ENCODE results near the gene CACNA2D4. TPM values are rescaled to one million over a fixed set of nuclear protein-coding genes. Genes with fewer than 3 reads are reported as not detected.

CACNA2D4 gene
- total RNA-seq, 1 experiment from 2014 or later: 1.7 TPM

DNA sequence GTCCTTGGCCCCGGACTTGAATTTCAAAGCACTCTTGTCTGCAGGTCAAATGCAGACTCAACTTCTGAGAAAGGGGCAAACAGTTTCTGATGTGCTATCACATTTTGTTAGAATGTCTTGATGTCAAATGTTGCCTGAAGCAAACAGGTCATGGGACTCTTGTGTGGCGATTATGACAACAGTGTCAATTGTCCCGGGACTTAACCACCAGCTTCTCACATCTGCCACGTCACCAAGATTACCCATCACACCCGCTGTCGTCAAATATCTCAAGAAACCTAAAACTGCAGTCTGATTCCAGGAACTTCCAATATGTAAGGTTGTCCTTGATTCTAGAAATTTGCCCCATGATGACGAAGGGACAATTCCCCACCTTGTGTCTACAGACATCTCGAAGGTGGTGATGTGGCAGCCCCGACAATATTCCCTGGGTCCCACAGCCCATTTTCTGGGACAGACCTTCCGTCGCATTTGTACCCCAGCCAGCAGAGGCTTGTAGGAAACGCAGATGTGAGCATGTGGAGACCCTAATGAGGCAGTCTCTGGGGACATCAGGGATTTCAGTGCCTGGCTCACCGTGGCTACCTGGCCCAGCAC, 76.8 kb downstream of the CACNA2D4 start:
- DNase-seq (ENCODE audit: low read depth, low spot score): no peak
- BruUV-seq (replicated peaks): no TSS peak
- no peak overlapping the region for H3K4me2 ChIP-seq (ENCODE audit: low read length)
- ChIA-PET RAD21 (ENCODE audit: low non-redundant PET in 1 of 2, low total read pairs in 2 of 2, uncharacterized antibody in 2 of 2, unreplicated experiment in 2 of 2) (no interaction called here), CTCF (no interaction called here), POLR2A (no interaction called here)
- TF ChIP-seq POLR2A (IDR thresholded peaks at IDR 0.05; ENCODE audit: borderline replicate concordance, extremely low read depth, insufficient read depth, insufficient read length) (no peak), CBX3 (IDR thresholded peaks at IDR 0.05; ENCODE audit: low read depth) (no peak), SRF (IDR thresholded peaks at IDR 0.05; ENCODE audit: low read depth) (no peak), ELF1 (IDR thresholded peaks at IDR 0.05; ENCODE audit: borderline replicate concordance, low read depth) (no peak), CEBPB (IDR thresholded peaks at IDR 0.05; ENCODE audit: low read depth) (no peak), ZNF274 (IDR thresholded peaks at IDR 0.05; ENCODE audit: low read depth, low read length) (no peak), RAD21 (IDR thresholded peaks at IDR 0.05; ENCODE audit: low read depth) (no peak), ZFX (IDR thresholded peaks at IDR 0.05) (no peak), SP1 (IDR thresholded peaks at IDR 0.05; ENCODE audit: low read depth) (no peak), JUND (IDR thresholded peaks at IDR 0.05) (no peak), TCF7L2 (IDR thresholded peaks at IDR 0.05; ENCODE audit: borderline replicate concordance, extremely low read depth, insufficient read depth, insufficient read length) (no peak)
- H3K27me3 ChIP-seq (ENCODE audit: insufficient read depth, low read length): no peaks in the 10 kb centered on the region
- H3K9ac ChIP-seq (ENCODE audit: low read length): no peak overlapping the region
- no peak overlapping the region for H3K27ac ChIP-seq (ENCODE audit: low read depth, low read length)
- H3K36me3 ChIP-seq (ENCODE audit: control insufficient read depth in 1 of 2, insufficient read depth in 2 of 2, low read length in 2 of 2): no peaks in the 10 kb centered on the region
- H3K79me2 ChIP-seq (ENCODE audit: insufficient read depth, low read length): no peaks in the 10 kb centered on the region
- no peaks in the 10 kb centered on the region for H3K9me3 ChIP-seq (ENCODE audit: control insufficient read depth in 1 of 2, insufficient read depth in 1 of 2, low read depth in 1 of 2, low read length in 2 of 2)
- no peak overlapping the region for H2AFZ ChIP-seq (ENCODE audit: low read depth, low read length, poor library complexity, severe bottlenecking)
- H3K4me3 ChIP-seq (replicated peaks in 1 of 2; ENCODE audit: low read depth in 1 of 2, low read length in 2 of 2): no peak overlapping the region
- no peaks in the 10 kb centered on the region for H4K20me1 ChIP-seq (ENCODE audit: insufficient read depth)
- no peak for ATAC-seq
- intact Hi-C loops (cut with micrococcal nuclease): no loop called here
- H3K4me1 ChIP-seq (ENCODE audit: control insufficient read depth in 1 of 2, insufficient read depth in 2 of 2, low read length in 2 of 2): no peaks in the 10 kb centered on the region
- no peaks in the 10 kb centered on the region for H3K9me2 ChIP-seq (ENCODE audit: insufficient read depth)

DNA sequence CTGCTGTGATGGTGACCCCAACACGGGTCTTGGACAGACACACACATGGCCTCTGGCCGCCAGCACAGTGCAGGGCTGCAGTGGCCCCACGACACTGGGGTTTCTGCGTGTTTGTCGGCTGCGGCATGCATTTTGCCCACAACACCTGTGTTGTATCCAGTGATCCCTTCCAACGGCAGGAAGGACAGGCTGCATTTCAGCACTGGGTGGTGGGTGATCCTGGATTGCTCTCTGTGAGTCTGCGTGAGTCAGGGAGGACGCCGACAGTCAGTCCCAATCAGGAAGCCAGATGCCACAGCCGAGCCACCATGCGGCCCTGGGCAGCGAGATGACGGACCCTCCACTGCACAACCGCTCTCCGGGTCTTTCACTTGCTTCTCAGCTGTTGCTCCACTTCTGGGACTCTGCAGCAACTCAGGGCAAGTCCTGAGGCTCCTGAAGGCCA, 77.4 kb downstream of the CACNA2D4 start:
- intact Hi-C loops (cut with micrococcal nuclease): no loop called here
- H4K20me1 ChIP-seq (ENCODE audit: insufficient read depth): no peaks in the 10 kb centered on the region
- no TSS peak for BruUV-seq (replicated peaks)
- DNase-seq (ENCODE audit: low read depth, low spot score) (no peak), ATAC-seq (no peak)
- ChIA-PET POLR2A (no interaction called here), RAD21 (ENCODE audit: low non-redundant PET in 1 of 2, low total read pairs in 2 of 2, uncharacterized antibody in 2 of 2, unreplicated experiment in 2 of 2) (no interaction called here), CTCF (interaction anchor here (0.6 kb wide), 1 partner anchor 554 kb away, joined by 3 read pairs; no protein-coding TSS in a partner anchor)
- H3K9me3 ChIP-seq (ENCODE audit: control insufficient read depth in 1 of 2, insufficient read depth in 1 of 2, low read depth in 1 of 2, low read length in 2 of 2): no peaks in the 10 kb centered on the region
- no peaks in the 10 kb centered on the region for H3K36me3 ChIP-seq (ENCODE audit: control insufficient read depth in 1 of 2, insufficient read depth in 2 of 2, low read length in 2 of 2)
- no peaks in the 10 kb centered on the region for H3K79me2 ChIP-seq (ENCODE audit: insufficient read depth, low read length)
- H2AFZ ChIP-seq (ENCODE audit: low read depth, low read length, poor library complexity, severe bottlenecking): no peak overlapping the region
- no peaks in the 10 kb centered on the region for H3K27me3 ChIP-seq (ENCODE audit: insufficient read depth, low read length)
- H3K4me1 ChIP-seq (ENCODE audit: control insufficient read depth in 1 of 2, insufficient read depth in 2 of 2, low read length in 2 of 2): no peaks in the 10 kb centered on the region
- no peaks in the 10 kb centered on the region for H3K9me2 ChIP-seq (ENCODE audit: insufficient read depth)
- no peak overlapping the region for H3K4me2 ChIP-seq (ENCODE audit: low read length)
- H3K4me3 ChIP-seq (replicated peaks in 1 of 2; ENCODE audit: low read depth in 1 of 2, low read length in 2 of 2): no peak overlapping the region
- no peak overlapping the region for H3K27ac ChIP-seq (ENCODE audit: low read depth, low read length)
- no peak overlapping the region for H3K9ac ChIP-seq (ENCODE audit: low read length)
- TF ChIP-seq, protein P1, sequence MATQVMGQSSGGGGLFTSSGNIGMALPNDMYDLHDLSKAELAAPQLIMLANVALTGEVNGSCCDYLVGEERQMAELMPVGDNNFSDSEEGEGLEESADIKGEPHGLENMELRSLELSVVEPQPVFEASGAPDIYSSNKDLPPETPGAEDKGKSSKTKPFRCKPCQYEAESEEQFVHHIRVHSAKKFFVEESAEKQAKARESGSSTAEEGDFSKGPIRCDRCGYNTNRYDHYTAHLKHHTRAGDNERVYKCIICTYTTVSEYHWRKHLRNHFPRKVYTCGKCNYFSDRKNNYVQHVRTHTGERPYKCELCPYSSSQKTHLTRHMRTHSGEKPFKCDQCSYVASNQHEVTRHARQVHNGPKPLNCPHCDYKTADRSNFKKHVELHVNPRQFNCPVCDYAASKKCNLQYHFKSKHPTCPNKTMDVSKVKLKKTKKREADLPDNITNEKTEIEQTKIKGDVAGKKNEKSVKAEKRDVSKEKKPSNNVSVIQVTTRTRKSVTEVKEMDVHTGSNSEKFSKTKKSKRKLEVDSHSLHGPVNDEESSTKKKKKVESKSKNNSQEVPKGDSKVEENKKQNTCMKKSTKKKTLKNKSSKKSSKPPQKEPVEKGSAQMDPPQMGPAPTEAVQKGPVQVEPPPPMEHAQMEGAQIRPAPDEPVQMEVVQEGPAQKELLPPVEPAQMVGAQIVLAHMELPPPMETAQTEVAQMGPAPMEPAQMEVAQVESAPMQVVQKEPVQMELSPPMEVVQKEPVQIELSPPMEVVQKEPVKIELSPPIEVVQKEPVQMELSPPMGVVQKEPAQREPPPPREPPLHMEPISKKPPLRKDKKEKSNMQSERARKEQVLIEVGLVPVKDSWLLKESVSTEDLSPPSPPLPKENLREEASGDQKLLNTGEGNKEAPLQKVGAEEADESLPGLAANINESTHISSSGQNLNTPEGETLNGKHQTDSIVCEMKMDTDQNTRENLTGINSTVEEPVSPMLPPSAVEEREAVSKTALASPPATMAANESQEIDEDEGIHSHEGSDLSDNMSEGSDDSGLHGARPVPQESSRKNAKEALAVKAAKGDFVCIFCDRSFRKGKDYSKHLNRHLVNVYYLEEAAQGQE (IDR thresholded peaks at IDR 0.05; ENCODE audit: low read depth): no peak
- TF ChIP-seq POLR2AphosphoS5 (IDR thresholded peaks at IDR 0.05; ENCODE audit: low read depth, low read length) (no peak), JUND (IDR thresholded peaks at IDR 0.05) (no peak), YY1 (IDR thresholded peaks at IDR 0.05; ENCODE audit: extremely low read depth, insufficient replicate concordance, low read depth, low read length) (no peak), EGR1 (IDR thresholded peaks at IDR 0.05; ENCODE audit: low read depth) (no peak), SRF (IDR thresholded peaks at IDR 0.05; ENCODE audit: low read depth) (no peak), EZH2phosphoT487 (IDR thresholded peaks at IDR 0.05; ENCODE audit: borderline replicate concordance) (no peak), CBX3 (IDR thresholded peaks at IDR 0.05; ENCODE audit: low read depth) (no peak), ZNF274 (IDR thresholded peaks at IDR 0.05; ENCODE audit: low read depth, low read length) (no peak), SP1 (IDR thresholded peaks at IDR 0.05; ENCODE audit: low read depth) (no peak), RAD21 (IDR thresholded peaks at IDR 0.05; ENCODE audit: low read depth) (no peak), EZH2 (IDR thresholded peaks at IDR 0.05) (no peak), TCF7L2 (IDR thresholded peaks at IDR 0.05; ENCODE audit: borderline replicate concordance, extremely low read depth, insufficient read depth, insufficient read length) (no peak), CEBPB (IDR thresholded peaks at IDR 0.05; ENCODE audit: low read depth) (no peak)
- TF ChIP-seq, protein P2, sequence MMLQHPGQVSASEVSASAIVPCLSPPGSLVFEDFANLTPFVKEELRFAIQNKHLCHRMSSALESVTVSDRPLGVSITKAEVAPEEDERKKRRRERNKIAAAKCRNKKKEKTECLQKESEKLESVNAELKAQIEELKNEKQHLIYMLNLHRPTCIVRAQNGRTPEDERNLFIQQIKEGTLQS (IDR thresholded peaks at IDR 0.05): no peak
